Aorta (tissue), 5 donors: Measurements from ENCODE around the gene TSGA10IP. TPM values are rescaled to one million over a fixed set of nuclear protein-coding genes. Genes with fewer than 3 reads are reported as not detected.

Experiments
- ATAC-seq: fragments of 200-7000 bp; cut with Tn5 transposase; one replicate; pipeline ENCODE4 v1.9.1; 2022; ENCODE audit warnings: moderate library complexity; ENCODE audit not compliant: low FRiP score
- DNase-seq, 2 donors: peaks; one replicate each; pipeline ENCODE4 v3.0.0-alpha.2; 2020
- H3K27ac ChIP-seq, 2 donors: one replicate each; pipeline ENCODE4 v1.5.1; 2013; ENCODE audit warnings: low read length in 2 of 2, mild to moderate bottlenecking in 2 of 2, moderate library complexity in 2 of 2, control low read depth in 1 of 2, inconsistent platforms in 1 of 2, low read depth in 1 of 2
- H3K27me3 ChIP-seq, 2 donors: one replicate each; pipeline ENCODE4 v1.6.1; 2013; ENCODE audit warnings: control low read depth in 1 of 2, low read length in 1 of 2, mild to moderate bottlenecking in 1 of 2, moderate library complexity in 1 of 2; ENCODE audit not compliant: insufficient read depth in 2 of 2, control insufficient read depth in 1 of 2
- H3K36me3 ChIP-seq, 2 donors: one replicate each; pipeline ENCODE4 v1.6.1; 2013; ENCODE audit warnings: control low read depth in 1 of 2, low read length in 1 of 2, mild to moderate bottlenecking in 1 of 2; ENCODE audit not compliant: insufficient read depth in 2 of 2, control insufficient read depth in 1 of 2
- H3K4me1 ChIP-seq, 2 donors: one replicate each; pipeline ENCODE4 v1.6.1; 2013; ENCODE audit warnings: low read length in 2 of 2, control low read depth in 1 of 2, mild to moderate bottlenecking in 1 of 2, moderate library complexity in 1 of 2; ENCODE audit not compliant: insufficient read depth in 2 of 2, control insufficient read depth in 1 of 2
- H3K4me3 ChIP-seq, 2 donors: one replicate each; pipeline ENCODE4 v1.5.1; 2013; ENCODE audit warnings: low read length in 2 of 2, control low read depth in 1 of 2, mild to moderate bottlenecking in 1 of 2
- H3K9me3 ChIP-seq: one replicate; pipeline ENCODE4 v1.6.1; 2013; ENCODE audit warnings: mild to moderate bottlenecking, low read length; ENCODE audit not compliant: control insufficient read depth
- WGBS, 2 donors: extraction: QIAGEN DNeasy Blood & Tissue Kit; methylation state at CpG; one replicate each; pipeline ENCODE4 v1.1.7; 2013; 5-methylcytosine and 5-hydroxymethylcytosine counted together
- intact Hi-C, 2 donors: fragments of 100-400 bp; cut with DNase I; formaldehyde crosslinking; loops; one replicate each; pipeline versions ENCODE4 v1.14.2 to v1.15.0; 2022
- polyA plus RNA-seq, 2 donors: library from polyadenylated mRNA; stranded (reverse); fragments of 200-250 nt; gene quantifications; one replicate each; pipeline ENCODE4 v1.2.3, GENCODE V29; 2013
- total RNA-seq, 2 donors: library from RNA; stranded (reverse); fragmentation: NEBNext Ultra II Directional; extraction: Animal tissue kit (Norgen Biotek cat#: 25700); gene quantifications; one replicate each; pipeline ENCODE4 v1.2.1, GENCODE V29; 2021
- donor health status: healthy with polysubstance abuse.
- donor health status: Bipolar disorder and iron deficiency.
- donor health status: DM: no; HTN: no; CAD: no.
- donor health status: DM: no; HTN: no; CAD: no.
- donor health status: DM: yes; HTN: yes; CAD: no.

TSGA10IP gene
- total and polyA plus RNA-seq, 4 donors, result not detected

- intact Hi-C loops, result no loop called here
- no peaks in the 10 kb centered on the region for H3K9me3 ChIP-seq
- no peak overlapping the region for H3K4me3 ChIP-seq
- H3K4me1 ChIP-seq, result no peaks in the 10 kb centered on the region
- H3K36me3 ChIP-seq, result no peaks in the 10 kb centered on the region
- no peaks in the 10 kb centered on the region for H3K27me3 ChIP-seq
- no peak for DNase-seq
- H3K27ac ChIP-seq, result peak overlapping the region in 1 of 2 donors; percentile 16
- ATAC-seq, result no peak
- WGBS, 2 donors, result 60 to 64% methylated on average over 10 of the region's 10 CpGs
Observed at GRCh38 chr11:66008468-66009101, 63.3 kb downstream of the TSGA10IP start.

Other genes starting within 250 kb of the TSGA10IP start
- 10 to 100 TPM; 59.8 to 64.4 TPM for gene KAT5, start 233.2 kb upstream of the TSGA10IP start, total RNA-seq
- 100 to 1,000 TPM in 1 of 2 donors, 10 to 100 TPM in 1; 29.2 to 120 TPM for gene KAT5, start 233.2 kb upstream of the TSGA10IP start, polyA plus RNA-seq
- gene RNASEH2C, start 224.7 kb upstream of the TSGA10IP start, total RNA-seq, result 10 to 100 TPM; 53.5 to 57.6 TPM
- 100 to 1,000 TPM in 1 of 2 donors, 10 to 100 TPM in 1; 80.1 to 113 TPM for gene RNASEH2C, start 224.7 kb upstream of the TSGA10IP start, polyA plus RNA-seq
- gene AP5B1, start 164.5 kb upstream of the TSGA10IP start, total RNA-seq, result 10 to 100 TPM; 15.7 to 16.7 TPM
- 10 to 100 TPM in 1 of 2 donors, 1 to 10 TPM in 1; 3.3 to 10.8 TPM for gene AP5B1, start 164.5 kb upstream of the TSGA10IP start, polyA plus RNA-seq
- not detected for gene OVOL1, start 158.4 kb upstream of the TSGA10IP start, total RNA-seq
- 1 to 10 TPM in 1 of 2 donors, under 1 TPM in 1; 0.28 to 3.9 TPM for gene OVOL1, start 158.4 kb upstream of the TSGA10IP start, polyA plus RNA-seq
- 1 to 10 TPM in 1 of 2 donors, under 1 TPM in 1; 0.39 to 2.4 TPM for gene SNX32, start 111.5 kb upstream of the TSGA10IP start, total RNA-seq
- gene SNX32, start 111.5 kb upstream of the TSGA10IP start, polyA plus RNA-seq, result 1 to 10 TPM in 1 of 2 donors, not detected in 1; 1.2 TPM
- gene CFL1, start 87.3 kb upstream of the TSGA10IP start, total RNA-seq, result 100 to 1,000 TPM; 563 to 812 TPM
- gene CFL1, start 87.3 kb upstream of the TSGA10IP start, polyA plus RNA-seq, result 100 to 1,000 TPM; 571 to 688 TPM
- 10 to 100 TPM; 60.7 to 63.1 TPM for gene MUS81, start 85.0 kb upstream of the TSGA10IP start, total RNA-seq
- 100 to 1,000 TPM in 1 of 2 donors, 10 to 100 TPM in 1; 40.7 to 102 TPM for gene MUS81, start 85.0 kb upstream of the TSGA10IP start, polyA plus RNA-seq
- gene EFEMP2, start 72.7 kb upstream of the TSGA10IP start, total RNA-seq, result 100 to 1,000 TPM; 139 to 185 TPM
- gene EFEMP2, start 72.7 kb upstream of the TSGA10IP start, polyA plus RNA-seq, result 100 to 1,000 TPM; 136 to 224 TPM
- gene CTSW, start 65.6 kb upstream of the TSGA10IP start, total RNA-seq, result 1 to 10 TPM; 1.8 to 3.9 TPM
- gene CTSW, start 65.6 kb upstream of the TSGA10IP start, polyA plus RNA-seq, result 1 to 10 TPM; 1.8 to 2.9 TPM
- 10 to 100 TPM; 40.2 to 47.7 TPM for gene FIBP, start 57.0 kb upstream of the TSGA10IP start, total RNA-seq
- 10 to 100 TPM; 57.2 to 73.1 TPM for gene FIBP, start 57.0 kb upstream of the TSGA10IP start, polyA plus RNA-seq
- gene CCDC85B, start 54.8 kb upstream of the TSGA10IP start, total RNA-seq, result 10 to 100 TPM; 30.1 to 46.9 TPM
- gene CCDC85B, start 54.8 kb upstream of the TSGA10IP start, polyA plus RNA-seq, result 10 to 100 TPM; 23.9 to 72.8 TPM
- gene FOSL1, start 45.1 kb upstream of the TSGA10IP start, total RNA-seq, result 10 to 100 TPM in 1 of 2 donors, 1 to 10 TPM in 1; 7.2 to 31.9 TPM
- 1 to 10 TPM; 1.6 to 6.4 TPM for gene FOSL1, start 45.1 kb upstream of the TSGA10IP start, polyA plus RNA-seq
- 10 to 100 TPM; 45.6 to 47.3 TPM for gene C11orf68, start 26.4 kb upstream of the TSGA10IP start, total RNA-seq
- 10 to 100 TPM; 34.9 to 55.3 TPM for gene C11orf68, start 26.4 kb upstream of the TSGA10IP start, polyA plus RNA-seq
- gene DRAP1, start 26.1 kb upstream of the TSGA10IP start, total RNA-seq, result 10 to 100 TPM; 65.9 to 86.4 TPM
- 100 to 1,000 TPM in 1 of 2 donors, 10 to 100 TPM in 1; 88.8 to 122 TPM for gene DRAP1, start 26.1 kb upstream of the TSGA10IP start, polyA plus RNA-seq
- gene SART1, start 16.3 kb downstream of the TSGA10IP start, total RNA-seq, result 10 to 100 TPM; 50.9 to 52.3 TPM
- 100 to 1,000 TPM in 1 of 2 donors, 10 to 100 TPM in 1; 27.9 to 129 TPM for gene SART1, start 16.3 kb downstream of the TSGA10IP start, polyA plus RNA-seq
- 10 to 100 TPM; 28.7 to 35.0 TPM for gene EIF1AD, start 56.7 kb downstream of the TSGA10IP start, total RNA-seq
- 10 to 100 TPM in 1 of 2 donors, 1 to 10 TPM in 1; 8.4 to 16.2 TPM for gene EIF1AD, start 56.7 kb downstream of the TSGA10IP start, polyA plus RNA-seq
- gene BANF1, start 57.0 kb downstream of the TSGA10IP start, total RNA-seq, result 100 to 1,000 TPM; 136 to 145 TPM
- gene BANF1, start 57.0 kb downstream of the TSGA10IP start, polyA plus RNA-seq, result 100 to 1,000 TPM; 156 to 187 TPM
- gene CST6, start 66.5 kb downstream of the TSGA10IP start, total RNA-seq, result 10 to 100 TPM in 1 of 2 donors, 1 to 10 TPM in 1; 6.6 to 14.0 TPM
- gene CST6, start 66.5 kb downstream of the TSGA10IP start, polyA plus RNA-seq, result 10 to 100 TPM; 19.0 to 28.0 TPM
- gene CATSPER1, start 81.0 kb downstream of the TSGA10IP start, total RNA-seq, result 1 to 10 TPM; 1.0 to 1.2 TPM
- gene CATSPER1, start 81.0 kb downstream of the TSGA10IP start, polyA plus RNA-seq, result under 1 TPM in 1 of 2 donors, not detected in 1; 0.10 TPM
- gene GAL3ST3, start 103.7 kb downstream of the TSGA10IP start, total RNA-seq, result not detected
- gene GAL3ST3, start 103.7 kb downstream of the TSGA10IP start, polyA plus RNA-seq, result not detected
- gene SF3B2, start 106.9 kb downstream of the TSGA10IP start, total RNA-seq, result 100 to 1,000 TPM; 141 to 146 TPM
- 100 to 1,000 TPM in 1 of 2 donors, 10 to 100 TPM in 1; 59.0 to 126 TPM for gene SF3B2, start 106.9 kb downstream of the TSGA10IP start, polyA plus RNA-seq
- gene PACS1, start 124.8 kb downstream of the TSGA10IP start, total RNA-seq, result 100 to 1,000 TPM in 1 of 2 donors, 10 to 100 TPM in 1; 85.7 to 119 TPM
- gene PACS1, start 124.8 kb downstream of the TSGA10IP start, polyA plus RNA-seq, result 10 to 100 TPM; 16.2 to 32.5 TPM